ENCODE results near the gene PDGFD. TPM values are rescaled to one million over a fixed set of nuclear protein-coding genes. Genes with fewer than 3 reads are reported as not detected.

The PDGFD gene
- total and polyA plus RNA-seq, 2 donors (not counting 1 experiment from before 2014, with no cell fraction given), result 0.07 to 0.71 TPM

GRCh38 chr11:103906291-103906867 lies 257.6 kb downstream of the PDGFD start:
- Histone ChIP-seq H3K36me3 (replicated peaks in 1 of 2; ENCODE audit: control extremely low read depth in 1 of 2, control insufficient read depth in 1 of 2, extremely low read depth in 1 of 2, insufficient read depth in 2 of 2, low read length in 1 of 2) (no peaks in the 10 kb centered on the region), H2AFZ (ENCODE audit: insufficient read depth, low read depth, low read length, poor library complexity, severe bottlenecking) (no peak overlapping the region), H3K4me3 (ENCODE audit: control extremely low read depth in 1 of 5, extremely low read depth in 1 of 5, insufficient read depth in 1 of 5, low read depth in 2 of 5, low read length in 4 of 5) (no peak overlapping the region), H3K9ac (ENCODE audit: low read length) (no peak overlapping the region), H3K4me2 (replicated peaks; ENCODE audit: low read depth, low read length, poor library complexity, severe bottlenecking) (no peak overlapping the region), H4K20me1 (ENCODE audit: control insufficient read depth, insufficient read depth, low read length, poor library complexity, severe bottlenecking) (no peaks in the 10 kb centered on the region), H3K9me3 (ENCODE audit: control extremely low read depth in 1 of 3, control insufficient read depth in 2 of 3, insufficient read depth in 1 of 3, low read length in 2 of 3) (peaks cover 0 to 4% (median 0%) of the 10 kb centered on the region in 3 donors), H3K27me3 (replicated peaks in 1 of 4; ENCODE audit: control extremely low read depth in 1 of 4, control insufficient read depth in 3 of 4, insufficient read depth in 4 of 4, low read length in 3 of 4) (no peaks in the 10 kb centered on the region), H3K79me2 (ENCODE audit: control insufficient read depth, insufficient read depth, low read length) (no peaks in the 10 kb centered on the region), H3K27ac (ENCODE audit: low read length in 2 of 2) (no peak overlapping the region), H3K4me1 (ENCODE audit: control insufficient read depth in 2 of 2, insufficient read depth in 2 of 2, low read length in 2 of 2) (peaks cover 45 to 49% of the 10 kb centered on the region in 2 donors)
- ChIA-PET CTCF (no interaction called here), POLR2A (no interaction called here)
- Mint-ChIP-seq H3K27me3 (no peaks in the 10 kb centered on the region), H3K4me3 (peak overlapping the region; percentile 7), H3K4me1 (peaks cover 17% of the 10 kb centered on the region), H3K27ac (no peak overlapping the region), H3K9me3 (ENCODE audit: insufficient read depth) (no peaks in the 10 kb centered on the region)
- DNase-seq, result no peak
- TF ChIP-seq, protein P1, sequence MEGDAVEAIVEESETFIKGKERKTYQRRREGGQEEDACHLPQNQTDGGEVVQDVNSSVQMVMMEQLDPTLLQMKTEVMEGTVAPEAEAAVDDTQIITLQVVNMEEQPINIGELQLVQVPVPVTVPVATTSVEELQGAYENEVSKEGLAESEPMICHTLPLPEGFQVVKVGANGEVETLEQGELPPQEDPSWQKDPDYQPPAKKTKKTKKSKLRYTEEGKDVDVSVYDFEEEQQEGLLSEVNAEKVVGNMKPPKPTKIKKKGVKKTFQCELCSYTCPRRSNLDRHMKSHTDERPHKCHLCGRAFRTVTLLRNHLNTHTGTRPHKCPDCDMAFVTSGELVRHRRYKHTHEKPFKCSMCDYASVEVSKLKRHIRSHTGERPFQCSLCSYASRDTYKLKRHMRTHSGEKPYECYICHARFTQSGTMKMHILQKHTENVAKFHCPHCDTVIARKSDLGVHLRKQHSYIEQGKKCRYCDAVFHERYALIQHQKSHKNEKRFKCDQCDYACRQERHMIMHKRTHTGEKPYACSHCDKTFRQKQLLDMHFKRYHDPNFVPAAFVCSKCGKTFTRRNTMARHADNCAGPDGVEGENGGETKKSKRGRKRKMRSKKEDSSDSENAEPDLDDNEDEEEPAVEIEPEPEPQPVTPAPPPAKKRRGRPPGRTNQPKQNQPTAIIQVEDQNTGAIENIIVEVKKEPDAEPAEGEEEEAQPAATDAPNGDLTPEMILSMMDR (IDR thresholded peaks at IDR 0.05), result no peak
- TF ChIP-seq EZH2 (IDR thresholded peaks at IDR 0.05; ENCODE audit: borderline replicate concordance, insufficient read depth, low read depth, low read length, poor library complexity, severe bottlenecking), result no peak
- intact Hi-C loops (cut with micrococcal nuclease), result no loop called here
- WGBS (ENCODE audit: insufficient coverage), result no CpG with 5 or more reads among the region's 1 CpG
- no peak for ATAC-seq (ENCODE audit: low read depth)

- H3K27me3 ChIP-seq (replicated peaks in 1 of 4; ENCODE audit: control extremely low read depth in 1 of 4, control insufficient read depth in 3 of 4, insufficient read depth in 4 of 4, low read length in 3 of 4), result no peaks in the 10 kb centered on the region
- WGBS (ENCODE audit: insufficient coverage), result 0% methylated on average over 1 of the region's 3 CpGs
- peak overlapping the region in 2 of 5 experiments; percentile 1 to 38 for H3K4me3 ChIP-seq (ENCODE audit: control extremely low read depth in 1 of 5, extremely low read depth in 1 of 5, insufficient read depth in 1 of 5, low read depth in 2 of 5, low read length in 4 of 5)
- Mint-ChIP-seq H3K4me3 (no peak overlapping the region), H3K9me3 (ENCODE audit: insufficient read depth) (no peaks in the 10 kb centered on the region), H3K27me3 (no peaks in the 10 kb centered on the region), H3K4me1 (peaks cover 18% of the 10 kb centered on the region), H3K27ac (no peak overlapping the region)
- CTCF ChIA-PET, result no interaction called here
- H3K36me3 ChIP-seq (replicated peaks in 1 of 2; ENCODE audit: control extremely low read depth in 1 of 2, control insufficient read depth in 1 of 2, extremely low read depth in 1 of 2, insufficient read depth in 2 of 2, low read length in 1 of 2), result no peaks in the 10 kb centered on the region
- H3K4me1 ChIP-seq (ENCODE audit: control insufficient read depth in 2 of 2, insufficient read depth in 2 of 2, low read length in 2 of 2), result peaks cover 45 to 50% of the 10 kb centered on the region in 2 donors
- H3K9ac ChIP-seq (ENCODE audit: low read length), result peak overlapping the region; percentile 11
- H3K9me3 ChIP-seq (ENCODE audit: control extremely low read depth in 1 of 3, control insufficient read depth in 2 of 3, insufficient read depth in 1 of 3, low read length in 2 of 3), result no peaks in the 10 kb centered on the region
- POLR2A ChIA-PET, result no interaction called here
- TF ChIP-seq EZH2 (IDR thresholded peaks at IDR 0.05; ENCODE audit: borderline replicate concordance, insufficient read depth, low read depth, low read length, poor library complexity, severe bottlenecking), result no peak
- TF ChIP-seq, protein P1 (IDR thresholded peaks at IDR 0.05), result no peak
- intact Hi-C loops (cut with micrococcal nuclease), result no loop called here
- H4K20me1 ChIP-seq (ENCODE audit: control insufficient read depth, insufficient read depth, low read length, poor library complexity, severe bottlenecking), result no peaks in the 10 kb centered on the region
- peak overlapping the region; percentile 63 for H3K4me2 ChIP-seq (replicated peaks; ENCODE audit: low read depth, low read length, poor library complexity, severe bottlenecking)
- H2AFZ ChIP-seq (ENCODE audit: insufficient read depth, low read depth, low read length, poor library complexity, severe bottlenecking), result peak overlapping the region; percentile 2
- no peaks in the 10 kb centered on the region for H3K79me2 ChIP-seq (ENCODE audit: control insufficient read depth, insufficient read depth, low read length)
- no peak for DNase-seq
- H3K27ac ChIP-seq (ENCODE audit: low read length in 2 of 2), result peak overlapping the region in 1 of 2 donors; percentile 14
- peak; percentile 54 for ATAC-seq (ENCODE audit: low read depth)
Measured at GRCh38 chr11:103904324-103904667, 259.7 kb downstream of the PDGFD start.

Data from B cell (primary cell).